ENCODE data around the gene SLC7A4.

SLC7A4 gene

DNA sequence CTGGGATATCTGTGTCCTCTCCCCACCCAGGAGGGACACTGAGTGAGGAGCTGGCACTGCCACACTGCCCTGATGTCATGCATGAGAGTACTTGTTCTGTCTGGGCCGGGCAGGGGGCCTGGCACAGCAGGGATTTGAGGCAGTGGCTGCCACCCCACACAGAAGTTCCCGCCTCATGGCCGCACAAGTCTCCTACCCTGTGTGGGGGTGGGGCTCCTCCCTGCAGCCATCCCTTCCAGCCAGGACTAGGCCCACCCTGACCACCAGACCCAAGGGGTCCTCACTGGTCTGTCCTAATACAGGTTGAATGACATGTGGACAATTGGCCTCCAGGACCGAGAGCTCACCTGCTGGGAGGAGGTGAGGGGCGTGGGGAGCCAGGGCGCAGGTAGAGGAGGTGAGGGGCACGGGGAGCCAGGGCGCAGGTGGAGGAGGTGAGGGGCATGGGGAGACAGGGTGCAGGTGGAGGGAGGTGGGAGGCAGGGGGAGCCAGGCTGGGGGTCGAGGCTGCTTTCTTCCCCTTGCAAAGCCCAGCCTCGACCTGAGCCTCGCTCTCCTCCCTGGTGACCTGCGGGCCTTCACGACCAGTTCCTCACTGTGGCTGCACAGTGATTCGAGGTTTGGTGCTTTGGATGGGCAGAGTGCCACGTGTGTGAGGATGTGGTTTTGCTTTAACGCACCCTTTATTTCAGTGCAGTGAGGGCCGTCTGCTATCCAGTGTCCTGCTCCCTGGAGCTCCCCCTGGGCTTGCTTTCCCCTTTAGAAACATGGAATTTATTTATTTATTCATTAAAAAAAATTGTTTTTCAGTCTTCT, 42.8 kb downstream of the SLC7A4 start:
- no peak for DNase-seq

GRCh38 chr22:20988573-20989322, 43.6 kb downstream of the SLC7A4 start:
- no peak for DNase-seq

DNA sequence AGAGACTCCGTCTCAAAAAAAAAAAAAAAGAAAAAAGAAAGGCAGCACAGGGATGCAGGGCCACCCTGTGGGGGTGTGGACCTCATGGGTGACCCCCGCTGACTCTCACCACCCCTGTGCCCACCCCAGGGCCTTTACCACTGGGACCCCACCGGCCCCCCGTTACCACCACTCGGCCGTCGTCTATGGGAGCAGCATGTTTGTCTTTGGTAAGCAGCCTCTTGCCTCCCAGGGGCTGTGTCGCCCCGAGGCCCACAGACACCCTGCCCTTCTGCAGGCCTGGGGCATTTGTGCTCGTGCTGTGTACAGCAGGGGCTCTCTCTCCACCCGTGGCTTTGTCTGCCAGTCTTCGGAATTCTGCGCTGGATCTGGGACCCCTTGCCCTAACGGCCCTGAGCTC, 45.0 kb downstream of the SLC7A4 start:
- DNase-seq, result no peak

- DNase-seq, result no peak
Measured at GRCh38 chr22:20986365-20986764, 46.0 kb downstream of the SLC7A4 start.

DNA sequence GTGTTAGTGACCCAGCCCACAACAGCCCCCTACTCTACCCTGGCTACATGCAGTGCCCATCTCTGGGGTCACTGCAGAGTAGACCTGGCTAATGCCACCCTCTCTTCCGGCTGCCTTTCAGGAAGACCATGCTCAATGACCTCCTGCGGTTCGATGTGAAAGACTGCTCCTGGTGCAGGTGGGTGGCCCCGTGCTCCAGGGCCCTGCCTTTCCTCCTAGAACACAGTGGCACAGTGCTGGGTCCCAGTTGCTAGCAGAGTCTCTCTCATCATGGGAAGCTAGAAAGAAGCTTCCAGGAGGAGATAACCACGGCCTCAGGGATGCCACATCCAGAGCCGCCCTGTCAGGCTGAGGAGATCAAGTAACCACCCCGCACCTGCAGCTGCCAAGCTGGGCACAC, 46.6 kb downstream of the SLC7A4 start:
- DNase-seq, result no peak

DNA sequence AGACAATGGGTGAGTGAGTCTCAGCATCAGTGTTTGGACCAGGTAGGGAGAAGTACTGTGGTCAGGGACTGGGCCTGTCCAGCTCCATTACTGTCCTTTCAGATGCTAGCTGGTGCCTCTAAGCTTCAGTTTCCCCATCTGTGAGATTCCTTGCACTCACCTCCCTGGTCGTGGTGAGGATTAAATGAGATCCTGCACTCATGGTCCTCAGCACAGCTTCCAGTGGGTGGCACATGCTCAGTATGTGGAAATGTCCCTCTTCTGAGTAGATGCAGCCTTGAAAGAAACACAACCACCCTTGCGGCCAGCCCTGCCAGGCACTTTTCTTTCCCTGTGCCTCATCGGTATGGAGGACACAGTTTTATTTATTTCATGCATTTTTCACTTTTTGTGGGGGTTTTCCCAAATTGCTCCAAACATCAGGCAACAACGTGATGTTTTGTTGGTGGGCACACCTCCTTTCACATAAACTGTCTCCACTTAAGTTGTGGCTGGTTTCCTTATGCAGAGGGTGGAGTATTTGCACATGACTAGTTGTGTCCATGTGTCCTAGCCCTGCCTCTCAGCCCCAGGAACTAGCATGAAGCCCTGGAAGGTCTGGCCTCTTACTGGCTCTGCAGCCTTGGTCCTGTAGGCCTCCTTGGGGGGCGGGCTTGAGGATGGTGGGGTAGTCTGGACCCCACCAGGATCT, 49.1 kb downstream of the SLC7A4 start:
- no peak for DNase-seq

DNA sequence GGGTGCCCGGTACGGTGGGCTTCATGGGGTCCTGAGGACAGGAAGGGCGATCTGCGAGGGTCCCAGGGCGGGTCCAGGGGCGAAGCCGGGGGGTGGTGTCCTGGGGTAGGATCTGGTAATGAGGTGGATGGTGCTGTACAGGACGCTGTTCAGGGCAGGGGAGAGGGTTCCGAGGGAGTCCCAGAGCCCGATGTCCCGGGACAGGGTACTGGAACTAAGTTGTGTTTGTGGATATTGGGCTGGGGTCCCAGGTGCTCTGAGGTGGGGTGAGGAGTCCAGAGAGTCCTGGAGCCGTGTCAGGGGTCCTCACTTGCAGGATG, 49.8 kb downstream of the SLC7A4 start:
- peak in 1 of 56 donors; percentile 60 for DNase-seq

- DNase-seq, result peak in 54 of 56 donors; percentile 35 to 95 (median 83)
Measured at GRCh38 chr22:20981787-20982562, 50.4 kb downstream of the SLC7A4 start, which contains the start of gene LZTR1. Gene LZTR1 (plus strand): TSS chr22:20982297. CDS start chr22:20982372, 75 bp downstream.

GRCh38 chr22:20980938-20981722, 51.2 kb downstream of the SLC7A4 start:
- no peak for DNase-seq

- DNase-seq, result no peak
Measured at GRCh38 chr22:20980523-20980922, 51.8 kb downstream of the SLC7A4 start.

GRCh38 chr22:20979940-20980453, 52.4 kb downstream of the SLC7A4 start:
- DNase-seq, result no peak

DNA sequence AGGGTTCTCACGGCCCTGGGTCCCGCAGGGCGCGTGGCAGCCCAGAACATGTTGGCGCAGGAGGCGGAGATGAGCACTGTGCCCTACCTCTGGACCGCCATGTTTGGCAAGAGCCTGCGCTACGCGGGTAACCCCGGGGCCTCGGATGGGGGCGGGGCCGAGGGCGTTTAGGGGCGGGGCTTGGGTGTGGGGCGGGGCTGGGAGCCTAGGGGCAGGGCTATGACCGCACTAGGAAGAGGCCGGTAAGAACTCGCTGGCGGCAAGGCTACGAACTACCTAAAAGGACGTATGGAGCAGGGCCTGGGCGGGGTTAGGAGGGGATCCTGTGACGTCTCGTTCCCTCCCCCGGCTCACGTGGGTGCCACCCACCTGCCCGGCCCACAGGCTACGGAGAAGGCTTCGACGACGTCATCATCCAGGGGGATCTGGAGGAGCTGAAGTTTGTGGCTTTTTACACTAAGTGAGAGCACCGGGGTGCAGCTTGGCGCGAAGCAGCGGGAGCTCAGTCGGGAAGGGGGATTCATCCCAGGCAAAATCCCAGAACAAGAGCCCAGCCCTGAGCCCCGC, 53.0 kb downstream of the SLC7A4 start:
- peak in 21 of 56 donors; percentile 14 to 80 (median 36) for DNase-seq
